KBM-7 (cell line): ENCODE results near the gene MRPL4.
"Not testable (repeated sequence)": the region's sequence is repeated elsewhere in the genome, so short reads cannot be mapped to it uniquely, and the experiment has no call there.

ENCODE experiments used
- DNase-seq: peaks from one replicate; pipeline ENCODE4 v3.0.0-alpha.2; 2015
- in situ Hi-C: fragments of 300-500 bp; cut with MboI; formaldehyde crosslinking; loops from 2 replicates; pipeline ENCODE4 v1.14.3; 2020; ENCODE audit warnings: low sequenced_read_pairs, low pct_unique_long_range_greater_than_20kb, mixed read lengths

MRPL4 gene

GRCh38 chr19:10228393-10228792, 23.6 kb upstream of the MRPL4 start:
- in situ Hi-C loops = no loop called here
- DNase-seq = peak; percentile 35

GRCh38 chr19:10228920-10229319, 23.1 kb upstream of the MRPL4 start:
- DNase-seq = peak; percentile 61
- in situ Hi-C loops = no loop called here

- in situ Hi-C loops = no loop called here
- no peak for DNase-seq
Measured at GRCh38 chr19:10230173-10230860, 21.7 kb upstream of the MRPL4 start.

DNA sequence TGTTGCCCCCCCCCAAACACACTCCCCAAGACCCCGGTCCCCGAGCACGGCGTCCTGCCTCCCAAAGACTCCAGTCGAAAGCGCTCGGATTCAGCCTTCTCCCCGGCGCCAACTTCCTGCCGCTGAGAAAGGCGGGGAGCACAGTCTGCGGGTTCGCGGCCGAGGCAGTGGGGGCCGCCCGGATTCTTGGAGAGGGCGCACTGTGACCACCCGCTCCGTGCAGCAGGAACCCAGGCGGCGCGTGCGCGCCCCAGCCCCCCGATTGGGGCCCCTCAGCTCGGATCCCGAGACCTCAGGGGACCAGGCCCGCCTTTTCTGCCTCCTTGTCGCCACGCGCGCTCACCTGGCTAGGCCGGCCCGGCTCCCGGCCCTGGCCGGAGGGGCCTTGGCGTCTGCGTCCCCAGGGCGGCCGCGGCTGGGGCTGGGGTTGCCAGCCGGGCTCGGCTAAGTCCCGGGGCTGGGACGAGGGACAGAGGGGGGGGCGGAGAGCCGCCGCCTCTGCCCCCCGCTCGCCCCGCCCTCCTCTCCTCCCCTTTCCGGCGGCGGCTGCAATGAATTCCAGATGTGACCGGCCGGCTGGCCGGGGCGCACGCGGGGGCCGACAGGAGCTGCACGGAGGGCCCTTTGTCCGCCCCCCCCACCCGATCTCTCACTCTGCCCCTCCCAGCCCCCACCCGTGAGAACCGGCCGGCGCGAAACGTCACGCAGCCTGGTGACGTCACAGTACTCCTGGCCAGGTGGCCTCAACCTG, 21.0 kb upstream of the MRPL4 start, which contains the start of gene S1PR2:
S1PR2 (minus strand) TSS at position 471 of the 751 bp plus-strand sequence. CDS start 6,426 bp downstream, outside the sequence.
- in situ Hi-C loops = no loop called here
- peak; percentile 73 for DNase-seq

- no peak for DNase-seq
- in situ Hi-C loops = no loop called here
Measured at GRCh38 chr19:10231612-10232228, 20.3 kb upstream of the MRPL4 start.

DNA sequence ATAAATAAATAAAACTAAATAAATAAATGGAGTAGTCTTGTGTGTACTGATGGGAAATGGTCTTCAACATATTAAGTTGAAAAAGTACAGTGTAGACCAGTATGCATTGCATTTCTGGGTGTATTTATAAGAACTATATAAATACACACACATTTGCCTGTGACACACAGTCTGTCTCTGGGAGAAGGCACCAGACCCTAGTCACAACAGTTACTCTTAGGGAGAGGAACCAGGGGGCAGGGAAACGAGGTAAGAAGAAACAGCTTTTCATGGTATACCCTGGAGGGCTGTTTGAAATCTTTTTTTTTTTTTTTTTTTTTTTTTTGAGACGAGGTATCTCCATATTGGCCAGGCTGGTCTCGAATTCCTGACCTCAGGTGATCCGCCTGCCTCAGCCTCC, 18.1 kb upstream of the MRPL4 start:
- no peak for DNase-seq
- in situ Hi-C loops = no loop called here

DNA sequence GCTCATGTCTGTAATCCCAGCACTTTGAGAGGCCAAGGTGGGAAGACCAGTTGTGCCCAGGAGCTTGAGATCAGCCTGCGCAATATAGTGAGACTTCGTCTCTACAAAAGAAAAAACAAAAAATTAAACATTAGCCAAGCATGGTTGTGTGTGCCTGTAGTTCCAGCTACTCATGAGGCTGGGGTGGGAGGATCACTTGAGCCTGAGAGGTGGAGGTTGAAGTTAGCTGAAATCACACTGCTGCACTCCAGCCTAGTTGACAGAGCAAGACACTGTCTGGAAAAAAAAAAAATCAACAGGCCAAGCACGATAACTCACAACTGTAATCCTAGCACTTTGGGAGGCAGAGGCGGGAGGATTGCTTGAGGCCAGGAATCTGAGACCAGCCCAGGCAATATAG, 17.0 kb upstream of the MRPL4 start:
- no peak for DNase-seq
- in situ Hi-C loops = no loop called here

- in situ Hi-C loops, DNase-seq: not testable (repeated sequence)
Measured at GRCh38 chr19:10235409-10235808, 16.6 kb upstream of the MRPL4 start.

DNA sequence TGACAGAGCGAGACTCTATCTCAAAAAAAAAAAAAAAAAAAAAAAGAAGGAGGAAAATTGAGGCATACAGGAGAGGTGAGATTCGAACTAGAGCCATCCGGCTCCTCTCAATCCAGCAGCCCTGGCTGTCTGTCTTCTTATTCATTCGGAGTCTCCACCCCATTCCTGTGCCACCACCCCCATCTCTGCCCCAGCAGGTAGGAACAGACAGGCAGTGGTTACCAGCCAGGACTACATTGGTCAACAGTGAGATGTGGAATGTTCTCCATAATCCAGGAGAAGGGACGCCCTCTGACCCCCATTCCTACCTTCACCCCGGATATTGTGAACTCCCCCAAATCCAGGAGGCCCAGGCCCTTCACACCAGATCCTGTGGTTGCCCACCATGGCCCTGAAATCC, 14.3 kb upstream of the MRPL4 start:
- in situ Hi-C loops = no loop called here
- no peak for DNase-seq

GRCh38 chr19:10238172-10238783, 13.7 kb upstream of the MRPL4 start:
- in situ Hi-C loops = no loop called here
- DNase-seq = peak; percentile 35

DNA sequence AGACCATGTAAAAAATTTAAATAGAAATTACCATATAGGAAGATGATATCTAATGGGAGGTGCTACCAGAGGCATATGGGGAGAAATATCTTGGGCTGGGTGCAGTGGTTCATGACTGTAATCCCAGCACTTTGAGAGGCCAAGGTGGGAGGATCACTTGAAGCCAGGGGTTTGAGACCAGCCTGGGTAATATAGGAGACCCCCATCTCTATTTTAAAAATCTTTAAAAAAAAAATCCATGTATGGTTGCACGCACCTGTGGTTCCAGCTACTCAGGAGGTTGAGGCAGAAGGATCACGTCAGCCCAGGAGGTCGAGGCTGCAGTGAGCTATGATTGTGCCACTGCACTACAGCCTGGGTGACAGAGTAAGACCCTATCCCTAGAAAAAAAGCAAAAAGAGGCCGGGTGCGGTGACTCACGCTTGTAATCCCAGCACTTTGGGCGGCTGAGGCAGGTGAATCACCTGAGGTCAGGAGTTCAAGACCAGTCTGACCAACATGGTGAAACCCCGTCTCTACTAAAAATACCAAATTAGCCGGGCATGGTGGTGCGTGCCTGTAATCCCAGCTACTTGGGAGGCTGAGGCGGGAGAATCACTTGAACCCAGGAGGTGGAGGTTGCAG, 10.1 kb upstream of the MRPL4 start:
- in situ Hi-C loops, DNase-seq: not testable (repeated sequence)

DNA sequence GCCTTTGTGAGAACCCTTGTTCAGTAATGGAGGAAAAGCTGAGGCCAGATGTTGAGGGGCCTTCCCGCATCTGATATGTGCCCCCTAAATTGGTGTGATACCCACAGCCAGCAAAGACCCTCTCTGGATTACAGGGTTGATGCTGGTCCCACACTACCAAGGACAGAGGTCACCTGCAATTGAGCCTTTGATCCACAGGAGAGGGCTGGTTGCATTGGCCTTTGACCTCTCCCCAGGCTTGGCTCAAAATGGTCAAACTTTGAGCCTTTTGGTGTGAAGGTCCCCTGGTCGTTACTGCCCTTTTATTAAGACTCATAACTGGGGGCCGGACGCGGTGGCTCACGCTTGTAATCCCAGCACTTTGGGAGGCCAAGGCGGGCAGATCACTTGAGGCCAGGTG, 8.4 kb upstream of the MRPL4 start:
- DNase-seq = no peak
- in situ Hi-C loops = no loop called here

- DNase-seq = peak; percentile 27
- in situ Hi-C loops = no loop called here
Measured at GRCh38 chr19:10245189-10245939, 6.7 kb upstream of the MRPL4 start.

DNA sequence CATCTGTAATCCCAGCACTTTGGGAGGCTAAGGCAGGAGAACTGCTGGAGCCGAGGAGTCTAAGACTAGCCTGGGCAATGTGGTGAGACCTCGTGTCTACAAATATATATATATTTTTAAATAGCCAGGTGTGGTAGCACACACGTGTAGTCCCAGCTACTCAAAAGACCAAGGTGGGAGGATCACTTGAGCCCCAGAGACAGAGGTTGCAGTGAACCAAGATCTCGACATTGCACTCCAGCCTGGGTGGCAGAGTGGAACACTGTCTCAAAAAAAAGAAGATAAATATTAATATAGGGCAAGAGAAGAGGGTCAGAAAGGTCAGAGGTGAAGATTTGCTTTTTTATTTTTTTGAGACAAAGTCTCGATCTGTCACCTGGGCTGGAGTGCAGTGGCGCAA, 5.5 kb upstream of the MRPL4 start:
- in situ Hi-C loops = no loop called here
- no peak for DNase-seq

DNA sequence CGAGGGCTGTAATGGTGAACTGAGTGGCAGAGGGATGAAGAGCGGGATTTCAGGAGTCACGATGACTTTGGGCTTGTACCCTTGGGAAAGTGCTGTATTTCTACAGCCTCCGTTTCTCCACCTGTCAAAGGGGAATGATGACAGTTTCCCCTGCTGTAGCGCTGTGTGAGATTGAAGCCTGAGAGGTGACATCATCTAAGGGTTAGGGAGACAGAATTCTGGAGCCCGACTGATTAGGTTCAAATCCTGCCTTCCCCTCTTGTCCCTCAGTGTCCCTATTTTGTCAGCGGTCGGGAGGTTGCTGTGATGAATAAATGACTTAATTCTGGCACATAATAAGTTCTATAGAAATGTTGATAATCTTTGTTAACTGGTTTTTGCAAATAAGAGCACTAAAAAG, 693 bp downstream of the MRPL4 start:
- DNase-seq = no peak
- in situ Hi-C loops = no loop called here

DNA sequence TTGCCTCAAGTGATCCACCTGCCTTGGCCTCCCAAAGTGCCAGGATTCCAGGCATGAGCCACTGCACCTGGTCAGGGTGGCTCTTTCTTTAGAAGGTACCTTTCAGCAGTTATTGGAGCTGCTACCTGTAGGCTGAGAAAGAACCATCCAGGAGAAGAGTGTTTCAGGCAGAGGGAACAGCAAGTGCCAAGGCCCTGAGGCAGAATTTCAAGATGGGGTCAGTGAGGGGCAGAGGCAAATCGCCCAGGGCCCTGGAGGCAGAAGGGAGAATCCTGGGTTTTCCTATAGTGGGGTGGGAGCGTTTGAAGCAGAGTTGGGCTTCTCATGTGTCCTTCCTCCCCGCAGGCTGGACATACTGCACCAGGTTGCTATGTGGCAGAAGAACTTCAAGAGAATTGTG, 2.2 kb downstream of the MRPL4 start:
- no peak for DNase-seq
- in situ Hi-C loops = no loop called here

- DNase-seq = no peak
- in situ Hi-C loops = no loop called here
Measured at GRCh38 chr19:10255358-10255757, 3.3 kb downstream of the MRPL4 start.

- DNase-seq = no peak
- in situ Hi-C loops = no loop called here
Measured at GRCh38 chr19:10256551-10256950, 4.5 kb downstream of the MRPL4 start.
